K562 (cell line): ENCODE data around the gene SLC34A3. TPM values are rescaled to one million over a fixed set of nuclear protein-coding genes. Genes with fewer than 3 reads are reported as not detected.

Experiments
- BRD4 ChIP-seq: fragments of 200-600 bp; sonication (generic); IDR thresholded peaks from 2 replicates; pipeline ENCODE4 v1.6.1; 2017; ENCODE audit warnings: inconsistent platforms
- CBX3 ChIP-seq, 2 experiments: IDR thresholded peaks; 1 replicate in 1 of 2; 2 replicates in 1 of 2; pipeline ENCODE4 v1.6.1; 2012; ENCODE audit warnings: inconsistent platforms in 2 of 2, low read length in 2 of 2, borderline replicate concordance in 1 of 2, control low read depth in 1 of 2
- HIVEP1 ChIP-seq: fragments of 250-450 bp; sonication (Bioruptor Pico); IDR thresholded peaks from 2 replicates; pipeline ENCODE4 v1.4.0; 2020; ENCODE audit warnings: mild to moderate bottlenecking
- PML ChIP-seq: IDR thresholded peaks from 2 replicates; pipeline ENCODE4 v1.6.1; 2012; ENCODE audit warnings: low read length, inconsistent platforms
- STAG1 ChIP-seq: sonication (generic); formaldehyde crosslinking; IDR thresholded peaks from 2 replicates; pipeline ENCODE4 v1.5.0; 2020; ENCODE audit warnings: missing genetic modification reagents, borderline replicate concordance
- STAT6 ChIP-seq: sonication (generic); formaldehyde crosslinking; IDR thresholded peaks from 2 replicates; pipeline ENCODE4 v1.8.1; 2023; ENCODE audit warnings: mild to moderate bottlenecking, missing genetic modification reagents
- TAF1 ChIP-seq: IDR thresholded peaks from 2 replicates; pipeline ENCODE4 v1.6.1; 2011; ENCODE audit warnings: mild to moderate bottlenecking, low read length, moderate library complexity; ENCODE audit not compliant: insufficient read depth, control insufficient read depth, severe bottlenecking; ENCODE audit errors: extremely low read depth
- ZFX ChIP-seq: sonication (generic); formaldehyde crosslinking; IDR thresholded peaks from 2 replicates; pipeline ENCODE4 v1.8.0; 2022; ENCODE audit warnings: mild to moderate bottlenecking, missing genetic modification reagents, moderate library complexity
- ZNF239 ChIP-seq: fragments of 250-450 bp; sonication (Bioruptor Pico); IDR thresholded peaks from 2 replicates; pipeline ENCODE4 v1.4.0; 2020; ENCODE audit warnings: mild to moderate bottlenecking
- ZNF766 ChIP-seq: fragments of 200-800 bp; sonication (Bioruptor generic); conservative IDR thresholded peaks from 2 replicates; pipeline ENCODE4 v1.6.1; 2016; ENCODE audit warnings: missing genetic modification characterization, missing compliant biosample characterization
- polyA plus RNA-seq, 8 experiments: library from polyadenylated mRNA; depleted of rRNA in 4 of 8; stranded (reverse) in 5 of 8; unstranded in 3 of 8; fragments of >200 nt; fragmentation: Nextera tagmentation in 2 of 8; fragmentation: Illumina TruSeq in 1 of 8; extraction: Ambion mirVana in 2 of 8; extraction: Trizol in 1 of 8; gene quantifications; 2 replicates each; pipeline versions ENCODE4 v1.2.1 to v1.2.3, GENCODE V29; 2011 to 2014; ENCODE audit warnings: inconsistent platforms in 1 of 8, missing spikeins in 1 of 8
- total RNA-seq, 7 experiments: library from RNA; depleted of rRNA in 6 of 7; stranded (reverse); fragments of >200 nt in 6 of 7; fragmentation: Illumina TruSeq in 2 of 7; extraction: Trizol in 2 of 7; gene quantifications; 2 replicates each; pipeline versions ENCODE4 v1.2.1 to v1.2.3, GENCODE V29; 2011 to 2021; ENCODE audit warnings: low replicate concordance in 1 of 7
- TF ChIP-seq, protein P1 (sequence below): fragments of 450-650 bp; conservative IDR thresholded peaks from 2 replicates; pipeline ENCODE4 v1.6.1; 2016; ENCODE audit warnings: missing genetic modification characterization, low read depth, mild to moderate bottlenecking, control low read depth, missing compliant biosample characterization
- TF ChIP-seq, protein P2 (sequence below), 2 experiments: fragments of 150-350 bp in 1 of 2; IDR thresholded peaks; 2 replicates each; pipeline ENCODE4 v1.6.1; 2012 to 2016; ENCODE audit warnings: low read depth in 2 of 2, low read length in 2 of 2, mild to moderate bottlenecking in 1 of 2, moderate library complexity in 1 of 2
- TF ChIP-seq, protein P3 (sequence below): IDR thresholded peaks from 2 replicates; pipeline ENCODE4 v1.6.1; 2014; ENCODE audit warnings: antibody characterized with exemption
- TF ChIP-seq, protein P4 (sequence below): fragments of 450-650 bp; IDR thresholded peaks from 2 replicates; pipeline ENCODE4 v1.6.1; 2016; ENCODE audit warnings: low read depth, mild to moderate bottlenecking, moderate library complexity
- TF ChIP-seq, protein P5 (sequence below): IDR thresholded peaks from 2 replicates; pipeline ENCODE4 v1.6.1; 2011; ENCODE audit not compliant: insufficient read length; ENCODE audit errors: extremely low read depth

The SLC34A3 gene
- total and polyA plus RNA-seq, 9 of the 15 experiments (the other 6 are each of a cell fraction or from before 2014, with no cell fraction given): not detected

DNA sequence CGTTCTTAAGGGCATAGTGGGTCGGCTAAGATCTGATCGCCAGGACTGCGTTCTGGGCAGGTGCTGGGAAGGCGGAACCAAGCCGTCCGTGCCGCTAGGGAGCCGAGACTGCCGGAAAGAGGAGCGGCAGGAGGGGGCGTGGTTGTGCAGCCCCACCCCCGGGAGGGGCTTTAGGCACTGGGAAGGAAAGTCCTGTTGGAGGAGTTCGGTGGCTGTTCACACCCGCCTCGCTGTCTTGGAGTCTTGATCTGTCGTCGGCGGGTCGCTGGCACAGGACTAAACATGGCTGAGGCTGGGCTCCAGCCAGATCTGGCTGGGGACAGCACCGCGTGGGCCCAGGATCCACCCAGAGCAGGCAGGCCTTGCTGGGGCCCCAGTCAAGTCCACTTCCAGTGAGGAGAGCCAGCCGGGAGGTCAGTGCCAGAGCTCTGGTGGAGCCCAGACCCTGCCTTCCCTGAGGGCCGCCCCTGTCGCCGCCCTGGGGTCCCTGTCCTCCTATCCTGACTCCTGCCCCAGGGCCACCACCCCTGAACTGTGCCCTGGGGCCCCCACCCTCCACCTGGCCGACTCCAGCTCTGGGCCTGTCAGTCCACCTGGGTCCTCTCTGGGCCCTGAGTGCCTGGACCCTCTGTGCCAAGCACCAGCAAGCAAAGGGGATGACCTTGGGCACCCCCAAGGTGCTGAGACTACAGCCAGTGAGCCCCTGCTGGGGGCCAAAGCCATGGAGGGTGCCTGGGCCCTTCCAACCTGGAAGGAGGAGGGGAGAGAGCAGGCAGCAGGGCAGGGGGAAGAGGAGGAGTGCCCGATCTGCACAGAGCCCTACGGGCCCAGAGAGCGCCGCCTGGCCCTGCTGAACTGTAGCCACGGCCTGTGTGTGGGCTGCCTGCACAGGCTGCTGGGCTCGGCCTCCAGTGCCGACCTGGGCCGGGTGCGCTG, 13.2 kb upstream of the SLC34A3 start (continued):
- TF ChIP-seq, protein P1, sequence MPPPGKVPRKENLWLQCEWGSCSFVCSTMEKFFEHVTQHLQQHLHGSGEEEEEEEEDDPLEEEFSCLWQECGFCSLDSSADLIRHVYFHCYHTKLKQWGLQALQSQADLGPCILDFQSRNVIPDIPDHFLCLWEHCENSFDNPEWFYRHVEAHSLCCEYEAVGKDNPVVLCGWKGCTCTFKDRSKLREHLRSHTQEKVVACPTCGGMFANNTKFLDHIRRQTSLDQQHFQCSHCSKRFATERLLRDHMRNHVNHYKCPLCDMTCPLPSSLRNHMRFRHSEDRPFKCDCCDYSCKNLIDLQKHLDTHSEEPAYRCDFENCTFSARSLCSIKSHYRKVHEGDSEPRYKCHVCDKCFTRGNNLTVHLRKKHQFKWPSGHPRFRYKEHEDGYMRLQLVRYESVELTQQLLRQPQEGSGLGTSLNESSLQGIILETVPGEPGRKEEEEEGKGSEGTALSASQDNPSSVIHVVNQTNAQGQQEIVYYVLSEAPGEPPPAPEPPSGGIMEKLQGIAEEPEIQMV (tag): no peak
- TF ChIP-seq BRD4 (no peak), HIVEP1 (CRISPR knock-in tag) (no peak), ZNF766 (no peak), TAF1 (peak; percentile 28), PML (no peak), ZNF239 (CRISPR knock-in tag) (no peak), ZFX (CRISPR knock-in tag) (peak; percentile 27; the same call in 1 of the 2 replicates), STAT6 (CRISPR knock-in tag) (no peak), STAG1 (CRISPR knock-in tag) (no peak), CBX3 (IDR thresholded peaks at IDR 0.05; ENCODE audit: borderline replicate concordance in 1 of 2, low read length in 2 of 2) (no peak)
- TF ChIP-seq, protein P2, sequence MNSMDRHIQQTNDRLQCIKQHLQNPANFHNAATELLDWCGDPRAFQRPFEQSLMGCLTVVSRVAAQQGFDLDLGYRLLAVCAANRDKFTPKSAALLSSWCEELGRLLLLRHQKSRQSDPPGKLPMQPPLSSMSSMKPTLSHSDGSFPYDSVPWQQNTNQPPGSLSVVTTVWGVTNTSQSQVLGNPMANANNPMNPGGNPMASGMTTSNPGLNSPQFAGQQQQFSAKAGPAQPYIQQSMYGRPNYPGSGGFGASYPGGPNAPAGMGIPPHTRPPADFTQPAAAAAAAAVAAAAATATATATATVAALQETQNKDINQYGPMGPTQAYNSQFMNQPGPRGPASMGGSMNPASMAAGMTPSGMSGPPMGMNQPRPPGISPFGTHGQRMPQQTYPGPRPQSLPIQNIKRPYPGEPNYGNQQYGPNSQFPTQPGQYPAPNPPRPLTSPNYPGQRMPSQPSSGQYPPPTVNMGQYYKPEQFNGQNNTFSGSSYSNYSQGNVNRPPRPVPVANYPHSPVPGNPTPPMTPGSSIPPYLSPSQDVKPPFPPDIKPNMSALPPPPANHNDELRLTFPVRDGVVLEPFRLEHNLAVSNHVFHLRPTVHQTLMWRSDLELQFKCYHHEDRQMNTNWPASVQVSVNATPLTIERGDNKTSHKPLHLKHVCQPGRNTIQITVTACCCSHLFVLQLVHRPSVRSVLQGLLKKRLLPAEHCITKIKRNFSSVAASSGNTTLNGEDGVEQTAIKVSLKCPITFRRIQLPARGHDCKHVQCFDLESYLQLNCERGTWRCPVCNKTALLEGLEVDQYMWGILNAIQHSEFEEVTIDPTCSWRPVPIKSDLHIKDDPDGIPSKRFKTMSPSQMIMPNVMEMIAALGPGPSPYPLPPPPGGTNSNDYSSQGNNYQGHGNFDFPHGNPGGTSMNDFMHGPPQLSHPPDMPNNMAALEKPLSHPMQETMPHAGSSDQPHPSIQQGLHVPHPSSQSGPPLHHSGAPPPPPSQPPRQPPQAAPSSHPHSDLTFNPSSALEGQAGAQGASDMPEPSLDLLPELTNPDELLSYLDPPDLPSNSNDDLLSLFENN (IDR thresholded peaks at IDR 0.05; ENCODE audit: low read depth in 2 of 2, low read length in 2 of 2): 0 out of 4 replicates have a peak, but pooled peaks of 1 of the 2 experiments have one; percentile 9
- TF ChIP-seq, protein P3, sequence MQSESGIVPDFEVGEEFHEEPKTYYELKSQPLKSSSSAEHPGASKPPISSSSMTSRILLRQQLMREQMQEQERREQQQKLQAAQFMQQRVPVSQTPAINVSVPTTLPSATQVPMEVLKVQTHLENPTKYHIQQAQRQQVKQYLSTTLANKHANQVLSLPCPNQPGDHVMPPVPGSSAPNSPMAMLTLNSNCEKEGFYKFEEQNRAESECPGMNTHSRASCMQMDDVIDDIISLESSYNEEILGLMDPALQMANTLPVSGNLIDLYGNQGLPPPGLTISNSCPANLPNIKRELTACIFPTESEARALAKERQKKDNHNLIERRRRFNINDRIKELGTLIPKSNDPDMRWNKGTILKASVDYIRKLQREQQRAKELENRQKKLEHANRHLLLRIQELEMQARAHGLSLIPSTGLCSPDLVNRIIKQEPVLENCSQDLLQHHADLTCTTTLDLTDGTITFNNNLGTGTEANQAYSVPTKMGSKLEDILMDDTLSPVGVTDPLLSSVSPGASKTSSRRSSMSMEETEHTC: no peak
- TF ChIP-seq, protein P4, sequence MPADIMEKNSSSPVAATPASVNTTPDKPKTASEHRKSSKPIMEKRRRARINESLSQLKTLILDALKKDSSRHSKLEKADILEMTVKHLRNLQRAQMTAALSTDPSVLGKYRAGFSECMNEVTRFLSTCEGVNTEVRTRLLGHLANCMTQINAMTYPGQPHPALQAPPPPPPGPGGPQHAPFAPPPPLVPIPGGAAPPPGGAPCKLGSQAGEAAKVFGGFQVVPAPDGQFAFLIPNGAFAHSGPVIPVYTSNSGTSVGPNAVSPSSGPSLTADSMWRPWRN: no peak
- TF ChIP-seq, protein P5, sequence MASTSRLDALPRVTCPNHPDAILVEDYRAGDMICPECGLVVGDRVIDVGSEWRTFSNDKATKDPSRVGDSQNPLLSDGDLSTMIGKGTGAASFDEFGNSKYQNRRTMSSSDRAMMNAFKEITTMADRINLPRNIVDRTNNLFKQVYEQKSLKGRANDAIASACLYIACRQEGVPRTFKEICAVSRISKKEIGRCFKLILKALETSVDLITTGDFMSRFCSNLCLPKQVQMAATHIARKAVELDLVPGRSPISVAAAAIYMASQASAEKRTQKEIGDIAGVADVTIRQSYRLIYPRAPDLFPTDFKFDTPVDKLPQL: no peak
